DOHH2 (cell line): ENCODE results near the gene TNS1.

ENCODE experiments used
- EZH2phosphoT487 ChIP-seq: fragments of 200-600 bp; sonication (generic); IDR thresholded peaks from 2 replicates; pipeline ENCODE4 v1.6.1; 2017; ENCODE audit warnings: borderline replicate concordance, mild to moderate bottlenecking, antibody characterized with exemption, low read length, moderate library complexity, mixed read lengths
- TF ChIP-seq, protein P1 (sequence below): fragments of 200-600 bp; sonication (generic); IDR thresholded peaks from one replicate; pipeline ENCODE4 v1.5.1; 2014; ENCODE audit warnings: antibody characterized with exemption, mild to moderate bottlenecking, low read depth, low read length; ENCODE audit not compliant: poor library complexity, severe bottlenecking

- TF ChIP-seq, protein P1, sequence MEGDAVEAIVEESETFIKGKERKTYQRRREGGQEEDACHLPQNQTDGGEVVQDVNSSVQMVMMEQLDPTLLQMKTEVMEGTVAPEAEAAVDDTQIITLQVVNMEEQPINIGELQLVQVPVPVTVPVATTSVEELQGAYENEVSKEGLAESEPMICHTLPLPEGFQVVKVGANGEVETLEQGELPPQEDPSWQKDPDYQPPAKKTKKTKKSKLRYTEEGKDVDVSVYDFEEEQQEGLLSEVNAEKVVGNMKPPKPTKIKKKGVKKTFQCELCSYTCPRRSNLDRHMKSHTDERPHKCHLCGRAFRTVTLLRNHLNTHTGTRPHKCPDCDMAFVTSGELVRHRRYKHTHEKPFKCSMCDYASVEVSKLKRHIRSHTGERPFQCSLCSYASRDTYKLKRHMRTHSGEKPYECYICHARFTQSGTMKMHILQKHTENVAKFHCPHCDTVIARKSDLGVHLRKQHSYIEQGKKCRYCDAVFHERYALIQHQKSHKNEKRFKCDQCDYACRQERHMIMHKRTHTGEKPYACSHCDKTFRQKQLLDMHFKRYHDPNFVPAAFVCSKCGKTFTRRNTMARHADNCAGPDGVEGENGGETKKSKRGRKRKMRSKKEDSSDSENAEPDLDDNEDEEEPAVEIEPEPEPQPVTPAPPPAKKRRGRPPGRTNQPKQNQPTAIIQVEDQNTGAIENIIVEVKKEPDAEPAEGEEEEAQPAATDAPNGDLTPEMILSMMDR: no peak
- TF ChIP-seq EZH2phosphoT487: no peak
Measured at GRCh38 chr2:217824223-217824622, 178.6 kb downstream of the TNS1 start.
